Ascending aorta (tissue), 2 donors: ENCODE measurements around the gene MOCS1. TPM values are rescaled to one million over a fixed set of nuclear protein-coding genes. Genes with fewer than 3 reads are reported as not detected.
A peak's percentile ranks its signal among the peaks of the same experiment; 100 is the strongest.

Experiments used
- DNase-seq, 2 donors: peaks; one replicate each; pipeline ENCODE4 v3.0.0-alpha.2; 2019; ENCODE audit warnings: low spot score in 2 of 2
- H3K27ac ChIP-seq, 2 donors: fragments of 200-600 bp; sonication (generic); one replicate each; pipeline ENCODE4 v1.5.1; 2016 to 2017; ENCODE audit warnings: mild to moderate bottlenecking in 1 of 2
- H3K27me3 ChIP-seq: fragments of 200-600 bp; sonication (generic); one replicate; pipeline ENCODE4 v1.5.1; 2017
- H3K36me3 ChIP-seq, 2 donors: fragments of 200-600 bp; sonication (generic); one replicate each; pipeline ENCODE4 v1.5.1; 2016
- H3K4me1 ChIP-seq, 2 donors: fragments of 200-600 bp; sonication (generic); one replicate each; pipeline ENCODE4 v1.5.1; 2016 to 2017; ENCODE audit warnings: mild to moderate bottlenecking in 1 of 2
- H3K4me3 ChIP-seq, 2 donors: fragments of 200-600 bp; sonication (generic); one replicate each; pipeline ENCODE4 v1.5.1; 2016 to 2017; ENCODE audit warnings: mild to moderate bottlenecking in 1 of 2
- H3K9me3 ChIP-seq, 2 donors: fragments of 200-600 bp; sonication (generic); one replicate each; pipeline ENCODE4 v1.5.1; 2016
- CTCF ChIP-seq, 3 experiments: fragments of 200-600 bp in 2 of 3; fragments of 450-650 bp in 1 of 3; sonication (generic) in 2 of 3; IDR thresholded peaks; one replicate each; pipeline ENCODE4 v1.5.1; 2016 to 2019; ENCODE audit warnings: antibody characterized with exemption in 3 of 3, mild to moderate bottlenecking in 1 of 3, moderate library complexity in 1 of 3
- intact Hi-C: fragments of 100-400 bp; cut with DNase I; formaldehyde crosslinking; loops from one replicate; pipeline ENCODE4 v1.15.1; 2023
- total RNA-seq: library from RNA; depleted of rRNA; stranded (reverse); fragments of >200 nt; gene quantifications from one replicate; pipeline ENCODE4 v1.1.0, GENCODE V29; 2016

MOCS1 gene
- total RNA-seq, 1 donor from 2014 or later, result 45.4 TPM

GRCh38 chr6:39929039-39929732 lies 5.1 kb downstream of the MOCS1 start:
- Histone ChIP-seq H3K36me3 (peaks cover 15 to 21% of the 10 kb centered on the region in 2 donors), H3K4me3 (no peak overlapping the region), H3K9me3 (no peaks in the 10 kb centered on the region), H3K27ac (peak overlapping the region; percentile 84 to 93), H3K4me1 (peaks cover 12 to 56% of the 10 kb centered on the region in 2 donors), H3K27me3 (no peaks in the 10 kb centered on the region)
- intact Hi-C loops, result loop anchor here (2.0 kb wide), 1 partner anchor 46 kb away; no protein-coding TSS in a partner anchor
- DNase-seq, result no peak
- no peak for TF ChIP-seq CTCF (IDR thresholded peaks at IDR 0.05)

GRCh38 chr6:39927159-39927558 lies 7.1 kb downstream of the MOCS1 start:
- peaks cover 31 to 41% of the 10 kb centered on the region in 2 donors for H3K36me3 ChIP-seq
- no peak for TF ChIP-seq CTCF (IDR thresholded peaks at IDR 0.05)
- no peaks in the 10 kb centered on the region for H3K9me3 ChIP-seq
- no peaks in the 10 kb centered on the region for H3K27me3 ChIP-seq
- intact Hi-C loops, result no loop called here
- H3K27ac ChIP-seq, result peak overlapping the region; percentile 43 to 93
- no peak overlapping the region for H3K4me3 ChIP-seq
- no peak for DNase-seq
- H3K4me1 ChIP-seq, result peaks cover 11 to 57% of the 10 kb centered on the region in 2 donors

GRCh38 chr6:39926668-39927067 lies 7.6 kb downstream of the MOCS1 start:
- Histone ChIP-seq H3K36me3 (peaks cover 36 to 46% of the 10 kb centered on the region in 2 donors), H3K9me3 (no peaks in the 10 kb centered on the region), H3K4me1 (peaks cover 8 to 52% of the 10 kb centered on the region in 2 donors), H3K27me3 (no peaks in the 10 kb centered on the region), H3K27ac (peak overlapping the region; percentile 43 to 93), H3K4me3 (no peak overlapping the region)
- DNase-seq, result no peak
- TF ChIP-seq CTCF (IDR thresholded peaks at IDR 0.05), result no peak
- intact Hi-C loops, result no loop called here

- Histone ChIP-seq H3K36me3 (peaks cover 39 to 50% of the 10 kb centered on the region in 2 donors), H3K4me1 (peaks cover 8 to 45% of the 10 kb centered on the region in 2 donors), H3K4me3 (no peak overlapping the region), H3K27ac (no peak overlapping the region), H3K27me3 (no peaks in the 10 kb centered on the region), H3K9me3 (no peaks in the 10 kb centered on the region)
- intact Hi-C loops, result no loop called here
- no peak for DNase-seq
- no peak for TF ChIP-seq CTCF (IDR thresholded peaks at IDR 0.05)
Observed at GRCh38 chr6:39925931-39926290, 8.4 kb downstream of the MOCS1 start.

- peaks cover 3 to 39% of the 10 kb centered on the region in 2 donors for H3K4me1 ChIP-seq
- H3K4me3 ChIP-seq, result no peak overlapping the region
- no peak overlapping the region for H3K27ac ChIP-seq
- DNase-seq, result peak in 1 of 2 donors; percentile 61
- H3K9me3 ChIP-seq, result no peaks in the 10 kb centered on the region
- intact Hi-C loops, result no loop called here
- TF ChIP-seq CTCF (IDR thresholded peaks at IDR 0.05), result no peak
- no peaks in the 10 kb centered on the region for H3K27me3 ChIP-seq
- H3K36me3 ChIP-seq, result peaks cover 39 to 50% of the 10 kb centered on the region in 2 donors
Observed at GRCh38 chr6:39925191-39925930, 8.9 kb downstream of the MOCS1 start.
